GM13976 (cell line): ENCODE results near the gene FARS2.

Source experiments
- DNase-seq: peaks from one replicate; pipeline ENCODE4 v3.0.0; 2012; ENCODE audit warnings: low spot score
- CTCF ChIP-seq: IDR thresholded peaks from 2 replicates; pipeline ENCODE4 v1.5.1; 2012; ENCODE audit warnings: borderline replicate concordance, mild to moderate bottlenecking; ENCODE audit not compliant: insufficient read depth; ENCODE audit errors: extremely low read depth, missing control alignments, control extremely low read depth
- in situ Hi-C: fragments of 300-500 bp; cut with MboI; formaldehyde crosslinking; loops from one replicate; pipeline ENCODE4 v1.12.0; 2022; ENCODE audit warnings: low sequenced_read_pairs, mixed read lengths, inconsistent platforms; ENCODE audit not compliant: unreplicated experiment

The FARS2 gene

GRCh38 chr6:5308066-5308465 is 46.8 kb downstream of the FARS2 start:
- in situ Hi-C loops = no loop called here
- TF ChIP-seq CTCF = no peak

GRCh38 chr6:5314191-5314865 is 53.0 kb downstream of the FARS2 start:
- in situ Hi-C loops = no loop called here
- peak; percentile 12 for DNase-seq
- no peak for TF ChIP-seq CTCF

More at GRCh38 chr6:5308066-5308465, 46.8 kb downstream of the FARS2 start:
- no peak for DNase-seq

GRCh38 chr6:5315881-5316280 is 54.6 kb downstream of the FARS2 start:
- DNase-seq = no peak
- in situ Hi-C loops = no loop called here
- no peak for TF ChIP-seq CTCF

GRCh38 chr6:5316951-5317350 is 55.6 kb downstream of the FARS2 start:
- TF ChIP-seq CTCF = no peak
- no peak for DNase-seq
- in situ Hi-C loops = no loop called here

GRCh38 chr6:5318617-5319272 is 57.4 kb downstream of the FARS2 start:
- in situ Hi-C loops = no loop called here
- DNase-seq = no peak
- TF ChIP-seq CTCF = no peak

- DNase-seq = no peak
- in situ Hi-C loops = no loop called here
- TF ChIP-seq CTCF = no peak
Measured at GRCh38 chr6:5323979-5324378, 62.7 kb downstream of the FARS2 start.

- TF ChIP-seq CTCF = no peak
- in situ Hi-C loops = no loop called here
Measured at GRCh38 chr6:5325173-5325572, 63.9 kb downstream of the FARS2 start.

More at GRCh38 chr6:5325173-5325572, 63.9 kb downstream of the FARS2 start:
- no peak for DNase-seq
